Measurements from ENCODE around the gene INSR.

INSR gene

DNA sequence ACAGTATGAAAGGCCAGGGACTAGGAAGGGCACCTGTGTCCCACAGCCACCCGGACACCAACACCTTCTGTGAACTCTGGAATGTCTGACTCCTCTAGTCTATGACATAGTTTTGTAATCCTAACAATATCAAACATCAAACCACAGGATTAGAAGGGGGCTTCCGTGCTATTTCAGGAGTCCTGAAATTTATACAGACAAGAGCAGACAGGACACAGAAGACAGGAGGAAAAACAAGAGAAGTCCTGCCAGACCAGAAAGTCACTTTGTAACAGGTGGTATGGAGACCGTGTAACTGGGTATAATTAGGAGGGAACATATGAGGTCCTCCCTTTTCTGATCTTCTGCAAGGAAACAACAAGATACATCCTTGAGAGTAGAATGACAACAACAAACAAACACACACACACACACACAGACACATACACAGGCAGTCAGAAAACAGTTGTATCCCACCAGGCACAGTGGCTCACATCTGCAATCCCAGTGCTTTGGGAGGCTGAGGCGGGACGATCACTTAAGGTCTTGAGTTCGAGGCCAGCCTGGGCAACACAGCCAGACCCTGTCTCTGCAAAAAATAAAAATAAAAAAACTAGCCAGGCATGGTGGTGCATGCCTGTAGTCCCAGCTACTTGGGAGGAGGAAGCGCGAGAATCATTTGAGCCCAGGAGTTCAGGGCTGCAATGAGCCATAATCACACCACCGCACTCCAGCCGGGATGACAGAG lies 13.1 kb downstream of the INSR start:
- TF ChIP-seq GATA1 (IDR thresholded peaks at IDR 0.05; ENCODE audit: low read depth, low read length): no peak
- no peak for TF ChIP-seq POLR2A (IDR thresholded peaks at IDR 0.05; ENCODE audit: low read length)
- DNase-seq: no peak

DNA sequence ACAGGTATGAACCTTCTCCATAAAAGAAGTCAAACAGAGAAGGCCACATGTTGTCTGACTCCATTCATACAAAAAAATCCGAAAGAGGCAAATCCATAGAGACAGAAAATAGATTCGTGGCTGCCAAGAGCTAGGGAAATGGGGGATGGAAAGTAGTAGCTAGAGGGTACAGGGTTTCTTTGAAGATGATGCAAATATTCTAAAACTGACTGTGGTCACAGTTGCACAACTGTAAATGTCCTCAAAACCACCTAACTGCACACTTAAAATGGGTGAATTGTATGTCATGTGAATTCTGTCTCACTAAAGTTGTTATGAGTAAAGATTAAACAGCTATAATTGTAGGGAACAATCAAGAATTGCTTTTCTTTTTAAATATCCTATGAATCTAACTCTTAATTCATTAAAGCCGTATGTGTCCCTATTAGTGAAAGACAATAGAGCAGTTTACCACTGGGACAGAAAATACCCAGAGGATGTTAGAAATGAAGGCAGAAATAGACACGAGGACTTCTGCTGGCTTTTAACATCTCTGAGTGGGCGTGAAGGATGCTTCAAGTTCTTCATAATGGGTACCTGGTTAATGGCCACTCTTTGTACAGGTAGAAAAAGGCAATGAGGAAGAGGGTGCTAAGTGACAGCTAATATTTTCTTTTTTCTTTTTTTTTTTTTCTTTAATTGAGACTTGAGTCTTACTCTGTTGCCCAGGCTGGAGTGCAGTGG lies 21.2 kb downstream of the INSR start:
- TF ChIP-seq GATA1 (IDR thresholded peaks at IDR 0.05; ENCODE audit: low read depth, low read length) (no peak), POLR2A (IDR thresholded peaks at IDR 0.05; ENCODE audit: low read length) (no peak)
- DNase-seq: no peak

- DNase-seq: no peak
- TF ChIP-seq POLR2A (IDR thresholded peaks at IDR 0.05; ENCODE audit: low read length) (no peak), GATA1 (IDR thresholded peaks at IDR 0.05; ENCODE audit: low read depth, low read length) (no peak)
Observed at GRCh38 chr19:7268705-7269098, 25.5 kb downstream of the INSR start.

- TF ChIP-seq POLR2A (IDR thresholded peaks at IDR 0.05; ENCODE audit: low read length) (no peak), GATA1 (IDR thresholded peaks at IDR 0.05; ENCODE audit: low read depth, low read length) (no peak)
- DNase-seq: no peak
Observed at GRCh38 chr19:7267792-7268704, 26.2 kb downstream of the INSR start.

DNA sequence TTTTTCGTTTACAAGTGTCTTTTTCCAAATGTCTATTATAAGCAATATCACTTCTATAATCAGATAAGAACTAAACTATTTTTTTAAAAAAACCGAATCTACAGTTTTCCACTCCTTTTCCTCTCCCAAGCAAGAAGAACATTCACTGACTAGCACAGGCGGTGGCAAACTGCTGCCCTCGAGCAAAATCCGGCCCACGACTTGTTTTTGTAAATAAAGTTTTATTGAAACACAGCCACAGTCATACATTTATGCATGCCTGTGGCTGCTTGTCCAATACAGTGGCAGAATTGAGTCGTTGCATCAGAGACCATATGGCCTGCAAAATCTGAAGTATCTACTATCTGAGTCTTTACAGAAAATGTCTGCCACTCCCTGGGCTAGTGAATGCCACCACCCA lies 27.4 kb downstream of the INSR start:
- no peak for TF ChIP-seq GATA1 (IDR thresholded peaks at IDR 0.05; ENCODE audit: low read depth, low read length)
- no peak for TF ChIP-seq POLR2A (IDR thresholded peaks at IDR 0.05; ENCODE audit: low read length)
- no peak for DNase-seq

GRCh38 chr19:7265963-7266362 lies 28.3 kb downstream of the INSR start:
- no peak for DNase-seq
- TF ChIP-seq POLR2A (IDR thresholded peaks at IDR 0.05; ENCODE audit: low read length) (no peak), GATA1 (IDR thresholded peaks at IDR 0.05; ENCODE audit: low read depth, low read length) (no peak)

DNA sequence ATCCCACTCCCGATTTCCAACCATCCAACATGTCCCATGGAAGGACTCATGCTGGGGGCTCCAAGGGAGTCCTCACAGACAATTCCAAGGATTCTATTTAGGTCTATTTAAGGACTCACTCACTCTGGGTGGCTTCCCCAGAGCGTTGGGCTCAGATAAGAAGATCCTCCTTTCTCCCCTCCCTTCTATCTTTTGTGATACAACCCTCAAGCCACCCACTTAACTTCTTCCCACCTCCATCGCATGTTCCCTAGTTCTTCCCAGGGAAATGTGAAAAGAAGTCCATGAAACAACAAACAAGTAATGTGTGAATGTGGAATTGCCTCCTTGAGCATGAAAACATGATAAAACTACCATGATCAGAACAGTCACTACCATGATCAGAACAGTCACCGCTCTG lies 29.4 kb downstream of the INSR start:
- no peak for TF ChIP-seq POLR2A (IDR thresholded peaks at IDR 0.05; ENCODE audit: low read length)
- TF ChIP-seq GATA1 (IDR thresholded peaks at IDR 0.05; ENCODE audit: low read depth, low read length): no peak
- DNase-seq: no peak

- DNase-seq: no peak
- TF ChIP-seq GATA1 (IDR thresholded peaks at IDR 0.05; ENCODE audit: low read depth, low read length) (no peak), POLR2A (IDR thresholded peaks at IDR 0.05; ENCODE audit: low read length) (no peak)
Observed at GRCh38 chr19:7263521-7263920, 30.7 kb downstream of the INSR start.

DNA sequence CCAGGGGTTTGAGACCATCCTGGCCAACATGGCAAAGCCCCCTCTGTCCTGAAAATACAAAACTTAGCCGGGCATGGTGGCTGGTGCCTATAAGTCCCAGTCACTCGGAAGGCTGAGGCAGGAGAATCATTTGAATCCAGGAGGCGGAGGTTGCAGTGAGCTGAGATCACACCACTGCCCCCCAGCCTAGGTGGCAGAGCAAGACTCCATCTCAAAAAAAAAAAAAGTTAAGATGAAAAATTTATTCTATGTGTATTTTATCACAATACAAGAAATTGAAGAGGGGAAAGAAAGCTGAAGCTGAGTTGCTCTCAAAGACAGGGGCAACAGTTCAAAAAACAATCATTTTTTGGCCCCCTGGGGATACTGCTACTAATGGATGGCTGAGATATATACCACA lies 31.1 kb downstream of the INSR start:
- no peak for DNase-seq
- no peak for TF ChIP-seq POLR2A (IDR thresholded peaks at IDR 0.05; ENCODE audit: low read length)
- TF ChIP-seq GATA1 (IDR thresholded peaks at IDR 0.05; ENCODE audit: low read depth, low read length): no peak

GRCh38 chr19:7262470-7262869 lies 31.7 kb downstream of the INSR start:
- no peak for DNase-seq
- TF ChIP-seq GATA1 (IDR thresholded peaks at IDR 0.05; ENCODE audit: low read depth, low read length) (no peak), POLR2A (IDR thresholded peaks at IDR 0.05; ENCODE audit: low read length) (no peak)

- DNase-seq: no peak
- TF ChIP-seq POLR2A (IDR thresholded peaks at IDR 0.05; ENCODE audit: low read length): no peak
- no peak for TF ChIP-seq GATA1 (IDR thresholded peaks at IDR 0.05; ENCODE audit: low read depth, low read length)
Observed at GRCh38 chr19:7260161-7260560, 34.1 kb downstream of the INSR start.

DNA sequence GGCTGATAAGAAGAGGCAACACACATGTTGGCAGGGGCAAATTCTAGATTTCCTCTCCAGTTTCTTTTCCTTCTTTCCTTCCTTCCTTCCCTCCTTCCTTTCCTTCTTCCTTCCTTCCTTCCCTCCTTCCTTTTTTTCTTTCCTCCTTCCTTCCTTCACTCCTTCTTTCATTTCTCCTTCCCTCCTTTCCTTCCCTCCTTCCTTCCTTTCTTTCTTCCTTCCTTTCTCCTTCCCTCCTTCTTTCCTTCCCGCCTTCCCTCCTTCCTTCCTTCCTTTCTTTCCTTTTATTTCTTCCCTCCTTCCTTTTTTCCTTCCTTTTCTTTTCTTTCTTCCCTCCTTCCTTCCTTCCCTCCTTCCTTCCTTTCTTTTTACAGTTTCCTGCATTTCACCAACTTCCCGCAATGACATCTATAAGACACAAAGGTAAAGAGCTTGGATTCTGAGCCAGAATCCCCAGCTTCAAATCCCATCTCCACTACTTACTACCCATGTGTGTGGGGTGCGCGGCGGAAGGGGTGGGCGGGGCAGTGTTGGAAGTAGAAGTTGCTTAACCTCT lies 35.3 kb downstream of the INSR start:
- no peak for TF ChIP-seq GATA1 (IDR thresholded peaks at IDR 0.05; ENCODE audit: low read depth, low read length)
- no peak for TF ChIP-seq POLR2A (IDR thresholded peaks at IDR 0.05; ENCODE audit: low read length)
- no peak for DNase-seq

GRCh38 chr19:7258041-7258839 lies 36.0 kb downstream of the INSR start:
- TF ChIP-seq GATA1 (IDR thresholded peaks at IDR 0.05; ENCODE audit: low read depth, low read length) (no peak), POLR2A (IDR thresholded peaks at IDR 0.05; ENCODE audit: low read length) (no peak)
- no peak for DNase-seq
